Prostate gland (tissue), 2 donors: ENCODE data around the gene UPF1.

ENCODE experiments used
- CTCF ChIP-seq, 4 experiments: fragments of 200-600 bp in 2 of 4; fragments of 450-650 bp in 2 of 4; sonication (generic) in 2 of 4; IDR thresholded peaks; 1 replicate in 3 of 4; 2 replicates in 1 of 4; pipeline ENCODE4 v1.5.1; 2016 to 2019; ENCODE audit warnings: antibody characterized with exemption in 4 of 4, mild to moderate bottlenecking in 2 of 4, moderate library complexity in 2 of 4
- POLR2A ChIP-seq: fragments of 450-650 bp; IDR thresholded peaks from one replicate; pipeline ENCODE4 v1.6.1; 2016; ENCODE audit warnings: antibody characterized with exemption, mild to moderate bottlenecking
- POLR2AphosphoS5 ChIP-seq: sonication (generic); formaldehyde crosslinking; IDR thresholded peaks from one replicate; pipeline ENCODE4 v1.6.1; 2017; ENCODE audit warnings: antibody characterized with exemption

- TF ChIP-seq POLR2AphosphoS5 (no peak), CTCF (IDR thresholded peaks at IDR 0.05) (no peak), POLR2A (no peak)
Measured at GRCh38 chr19:18895824-18896341, 64.1 kb downstream of the UPF1 start, which contains the start of gene CERS1.
